IPS-18a (cell line): ENCODE measurements around the gene SEPTIN7.
"Not testable (repeated sequence)": the region's sequence is repeated elsewhere in the genome, so short reads cannot be mapped to it uniquely, and the experiment has no call there.

ENCODE experiments used
- H3K27ac ChIP-seq: one replicate; pipeline ENCODE4 v1.5.1; 2013; ENCODE audit warnings: low read length
- H3K27me3 ChIP-seq: one replicate; pipeline ENCODE4 v1.6.1; 2013; ENCODE audit warnings: mild to moderate bottlenecking, low read length; ENCODE audit not compliant: control insufficient read depth, insufficient read depth
- H3K36me3 ChIP-seq: one replicate; pipeline ENCODE4 v1.6.1; 2013; ENCODE audit warnings: low read depth, low read length; ENCODE audit not compliant: control insufficient read depth
- H3K4me1 ChIP-seq: one replicate; pipeline ENCODE4 v1.6.1; 2013; ENCODE audit warnings: low read depth, low read length; ENCODE audit not compliant: control insufficient read depth
- H3K4me3 ChIP-seq: one replicate; pipeline ENCODE4 v1.5.1; 2013; ENCODE audit warnings: low read length
- H3K9ac ChIP-seq: one replicate; pipeline ENCODE4 v1.6.1; 2013; ENCODE audit warnings: mild to moderate bottlenecking, low read length, moderate library complexity
- H3K9me3 ChIP-seq: one replicate; pipeline ENCODE4 v1.6.1; 2013; ENCODE audit warnings: low read depth, low read length; ENCODE audit not compliant: control insufficient read depth

Gene SEPTIN7

GRCh38 chr7:35800718-35801391, at the start of gene SEPTIN7:
Gene SEPTIN7 (plus strand): TSS chr7:35801057. CDS start chr7:35801210, 153 bp downstream.
- no peaks in the 10 kb centered on the region for H3K9me3 ChIP-seq

DNA sequence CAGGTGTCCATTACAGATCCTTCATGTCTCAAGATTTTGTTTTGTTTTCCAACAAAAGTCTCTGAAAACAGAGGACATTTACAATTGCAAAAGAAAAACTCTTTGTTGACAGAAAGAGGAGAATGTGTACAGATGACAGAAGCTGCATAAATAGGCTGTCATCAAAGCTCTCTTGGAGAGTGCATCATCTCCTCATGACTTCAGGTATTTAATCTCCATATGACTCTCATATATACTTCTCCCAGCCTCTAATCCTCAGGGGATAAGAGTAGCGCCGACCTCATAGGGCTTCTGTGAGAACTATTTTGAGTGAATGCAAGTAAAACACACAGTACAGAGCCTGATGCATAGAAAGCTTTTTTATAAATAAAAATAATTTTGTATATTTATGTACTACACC, 48.1 kb upstream of the SEPTIN7 start:
- no peaks in the 10 kb centered on the region for H3K27me3 ChIP-seq
- no peak overlapping the region for H3K27ac ChIP-seq
- H3K9ac ChIP-seq = no peak overlapping the region
- H3K4me1 ChIP-seq = peaks cover 3% of the 10 kb centered on the region
- H3K4me3 ChIP-seq = no peak overlapping the region
- no peaks in the 10 kb centered on the region for H3K36me3 ChIP-seq
- no peaks in the 10 kb centered on the region for H3K9me3 ChIP-seq

More at GRCh38 chr7:35800718-35801391, at the start of gene SEPTIN7:
- Histone ChIP-seq H3K9ac (peak within 1 kb of the TSS; percentile 91), H3K36me3 (no peaks in the 10 kb centered on the region), H3K4me3 (peak within 1 kb of the TSS; percentile 90), H3K4me1 (peaks cover 21% of the 10 kb centered on the region), H3K27ac (peak within 1 kb of the TSS; percentile 98), H3K27me3 (no peaks in the 10 kb centered on the region)

DNA sequence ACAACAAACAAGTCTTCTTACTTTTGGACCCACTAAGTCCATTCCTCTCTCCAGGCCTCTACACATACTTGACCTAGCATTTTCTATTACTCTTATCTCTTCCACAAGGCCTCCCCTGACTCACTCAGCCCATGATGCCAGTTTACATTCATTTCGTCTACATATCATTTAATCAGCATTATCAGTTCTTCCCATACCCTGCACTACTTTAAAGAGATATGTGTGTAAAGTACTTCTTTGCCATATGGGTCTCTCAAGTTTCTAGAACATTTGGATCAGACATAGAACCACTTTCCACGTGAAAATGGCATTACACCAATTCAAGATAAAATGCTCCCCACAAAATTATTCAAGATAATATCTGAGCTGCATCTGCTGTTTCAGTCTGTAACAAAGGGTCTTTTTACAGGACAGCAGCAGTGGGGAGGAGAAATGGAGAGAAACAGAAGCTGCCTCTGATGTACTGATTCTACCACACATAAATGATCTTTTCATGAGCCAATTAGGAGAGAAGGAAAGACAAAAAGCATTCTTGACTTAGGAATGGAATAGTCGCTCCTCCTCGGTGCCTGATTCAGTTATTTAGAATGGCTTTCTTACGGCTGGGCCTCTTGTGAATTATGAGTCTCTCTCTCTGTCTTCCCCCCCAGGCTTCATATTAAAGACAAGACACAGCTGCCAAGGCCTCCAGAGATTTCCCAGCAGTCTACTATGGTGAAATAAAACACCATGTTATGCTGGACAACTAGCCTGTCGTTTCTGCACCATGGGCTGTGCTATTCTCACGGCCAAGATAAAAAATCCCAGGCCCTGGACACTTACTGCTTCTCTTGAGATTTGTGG, 46.9 kb upstream of the SEPTIN7 start:
- Histone ChIP-seq H3K4me1 (no peaks in the 10 kb centered on the region), H3K9me3 (no peaks in the 10 kb centered on the region), H3K36me3 (no peaks in the 10 kb centered on the region), H3K27me3 (no peaks in the 10 kb centered on the region), H3K4me3 (no peak overlapping the region), H3K9ac (no peak overlapping the region), H3K27ac (no peak overlapping the region)

DNA sequence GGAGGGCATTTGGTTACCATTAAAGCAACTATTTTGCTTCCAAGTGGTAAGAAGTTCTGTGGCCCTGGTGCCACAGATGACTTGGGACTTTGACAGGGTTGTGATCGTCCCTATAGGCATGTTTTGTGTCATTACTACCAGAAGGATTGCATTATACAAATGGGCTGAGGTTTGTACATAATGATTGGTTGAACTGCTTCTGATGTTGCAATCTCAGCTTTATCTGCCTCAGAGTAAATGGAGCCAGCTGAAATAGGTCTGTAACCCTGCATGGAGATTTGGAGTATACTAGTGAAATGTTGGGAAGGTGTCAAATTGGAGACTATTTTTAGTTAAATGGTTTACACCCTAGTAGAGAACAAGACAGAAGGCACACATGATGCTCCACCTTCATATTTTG, 46.1 kb upstream of the SEPTIN7 start:
- H3K4me3 ChIP-seq = no peak overlapping the region
- H3K27me3 ChIP-seq = no peaks in the 10 kb centered on the region

GRCh38 chr7:35755711-35756110, 45.1 kb upstream of the SEPTIN7 start:
- Histone ChIP-seq H3K9me3 (no peaks in the 10 kb centered on the region), H3K4me1 (no peaks in the 10 kb centered on the region), H3K27ac (no peak overlapping the region), H3K9ac (no peak overlapping the region), H3K36me3 (no peaks in the 10 kb centered on the region), H3K4me3 (no peak overlapping the region), H3K27me3 (no peaks in the 10 kb centered on the region)

More for the DNA sequence above, 46.1 kb upstream of the SEPTIN7 start:
- Histone ChIP-seq H3K36me3 (no peaks in the 10 kb centered on the region), H3K9me3 (no peaks in the 10 kb centered on the region), H3K4me1 (no peaks in the 10 kb centered on the region), H3K9ac (no peak overlapping the region), H3K27ac (no peak overlapping the region)

DNA sequence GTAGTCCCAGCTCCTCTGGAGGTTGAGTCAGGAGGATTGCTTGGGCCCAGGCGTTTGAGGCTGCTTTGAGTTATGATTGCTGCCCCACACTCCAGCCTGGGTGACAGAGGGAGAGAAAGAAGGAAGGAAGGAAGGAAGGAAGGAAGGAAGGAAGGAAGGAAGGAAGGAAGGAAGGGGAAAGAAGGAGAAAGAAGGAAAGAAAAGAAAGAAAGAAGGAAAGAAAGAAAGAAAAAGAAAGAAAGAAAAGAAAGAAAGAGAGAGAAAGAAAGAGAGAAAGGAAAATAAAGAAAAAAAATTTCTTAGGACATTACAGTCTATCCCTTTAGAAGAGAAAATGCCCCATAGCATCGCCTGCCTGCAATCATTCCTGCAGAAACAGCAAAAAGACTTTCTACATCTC, 44.4 kb upstream of the SEPTIN7 start:
- H3K4me1 ChIP-seq, H3K27me3 ChIP-seq, H3K9me3 ChIP-seq, H3K36me3 ChIP-seq, H3K4me3 ChIP-seq, H3K9ac ChIP-seq, H3K27ac ChIP-seq: not testable (repeated sequence)

GRCh38 chr7:35757574-35757973, 43.3 kb upstream of the SEPTIN7 start:
- Histone ChIP-seq H3K9me3 (no peaks in the 10 kb centered on the region), H3K4me1 (no peaks in the 10 kb centered on the region), H3K4me3 (no peak overlapping the region), H3K27me3 (no peaks in the 10 kb centered on the region), H3K36me3 (no peaks in the 10 kb centered on the region), H3K9ac (no peak overlapping the region), H3K27ac (no peak overlapping the region)

DNA sequence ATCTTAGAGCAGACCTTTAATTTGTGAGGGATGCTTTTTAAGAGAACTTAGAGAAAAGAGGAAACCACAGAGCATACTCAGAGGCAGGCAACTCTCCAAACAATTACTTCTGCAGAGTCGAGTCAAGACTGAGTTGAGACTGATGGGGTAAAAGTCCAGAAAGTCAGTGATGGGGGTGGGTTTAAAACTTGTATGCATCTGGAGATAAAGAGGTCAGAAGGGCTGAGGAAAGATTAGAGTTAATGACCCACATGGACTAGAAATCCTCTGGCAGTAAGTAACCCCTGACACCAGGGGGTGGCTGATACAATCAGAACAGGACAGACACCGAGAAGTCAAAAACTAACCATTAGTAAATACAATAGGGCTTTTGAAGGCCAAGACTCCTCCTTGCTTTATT, 42.4 kb upstream of the SEPTIN7 start:
- no peaks in the 10 kb centered on the region for H3K9me3 ChIP-seq
- H3K9ac ChIP-seq = no peak overlapping the region
- no peaks in the 10 kb centered on the region for H3K36me3 ChIP-seq
- H3K4me1 ChIP-seq = no peaks in the 10 kb centered on the region
- no peak overlapping the region for H3K27ac ChIP-seq
- H3K27me3 ChIP-seq = no peaks in the 10 kb centered on the region
- H3K4me3 ChIP-seq = no peak overlapping the region

GRCh38 chr7:35760143-35760745, 40.6 kb upstream of the SEPTIN7 start:
- no peak overlapping the region for H3K27ac ChIP-seq
- no peaks in the 10 kb centered on the region for H3K36me3 ChIP-seq
- no peak overlapping the region for H3K9ac ChIP-seq
- H3K4me3 ChIP-seq = no peak overlapping the region
- no peaks in the 10 kb centered on the region for H3K27me3 ChIP-seq
- H3K4me1 ChIP-seq = no peaks in the 10 kb centered on the region
- H3K9me3 ChIP-seq = no peaks in the 10 kb centered on the region

GRCh38 chr7:35761871-35762677, 38.8 kb upstream of the SEPTIN7 start:
- H3K4me3 ChIP-seq = no peak overlapping the region

DNA sequence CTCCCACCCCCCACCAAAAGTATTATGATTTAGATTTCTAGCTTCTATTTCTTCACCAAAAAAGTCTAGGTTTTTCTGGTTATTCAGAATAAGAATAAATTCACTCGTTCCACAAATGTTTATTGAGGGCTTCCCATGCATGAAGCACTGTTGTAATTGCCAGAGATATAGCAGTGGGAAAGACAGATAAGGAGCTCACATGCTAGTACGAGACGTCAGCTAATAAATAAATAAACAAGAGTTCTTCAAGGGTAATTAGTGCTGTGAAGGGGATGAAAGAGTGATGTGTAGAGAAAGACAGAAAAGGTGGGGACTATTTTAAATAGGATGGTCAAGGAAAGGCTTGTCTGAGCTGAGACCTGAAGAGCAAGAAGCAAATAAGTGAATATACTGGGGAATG, 38.1 kb upstream of the SEPTIN7 start:
- Histone ChIP-seq H3K27me3 (no peaks in the 10 kb centered on the region), H3K27ac (no peak overlapping the region), H3K4me3 (no peak overlapping the region), H3K9ac (no peak overlapping the region), H3K36me3 (no peaks in the 10 kb centered on the region), H3K9me3 (no peaks in the 10 kb centered on the region), H3K4me1 (no peaks in the 10 kb centered on the region)

More at GRCh38 chr7:35761871-35762677, 38.8 kb upstream of the SEPTIN7 start:
- H3K9ac ChIP-seq = no peak overlapping the region
- H3K27ac ChIP-seq = no peak overlapping the region
- H3K4me1 ChIP-seq = no peaks in the 10 kb centered on the region
- no peaks in the 10 kb centered on the region for H3K9me3 ChIP-seq
- no peaks in the 10 kb centered on the region for H3K36me3 ChIP-seq
- H3K27me3 ChIP-seq = no peaks in the 10 kb centered on the region
